DMS 273 (cell line): ENCODE results near the gene ATP8A2.

Experiments used
- DNase-seq: peaks from one replicate; lab custom pipeline; 2025; ENCODE audit not compliant: unreplicated experiment; lab: John Stamatoyannopoulos, UW

Gene ATP8A2

GRCh38 chr13:26022538-26023292 lies 650.9 kb downstream of the ATP8A2 start:
- no peak for DNase-seq

DNA sequence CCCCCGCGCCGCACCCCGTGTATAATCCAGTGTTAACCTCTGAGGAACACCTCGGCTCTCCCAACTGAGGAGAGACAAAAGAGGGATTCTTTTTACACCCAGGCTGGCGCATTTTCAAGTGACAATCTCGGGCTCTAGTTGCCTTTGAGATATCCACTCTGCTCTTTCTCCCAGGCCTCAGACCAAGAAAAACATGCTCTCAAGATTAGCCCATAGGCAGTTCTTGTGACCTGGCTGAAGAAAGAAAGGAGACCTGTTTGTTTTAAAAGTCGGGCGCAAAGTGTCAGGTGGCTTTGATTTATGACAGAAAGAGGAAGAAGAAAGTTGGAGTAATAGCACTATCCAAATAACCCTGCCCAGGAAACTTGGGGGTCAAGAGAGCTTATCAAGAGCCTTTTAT lies 652.8 kb downstream of the ATP8A2 start:
- no peak for DNase-seq

DNA sequence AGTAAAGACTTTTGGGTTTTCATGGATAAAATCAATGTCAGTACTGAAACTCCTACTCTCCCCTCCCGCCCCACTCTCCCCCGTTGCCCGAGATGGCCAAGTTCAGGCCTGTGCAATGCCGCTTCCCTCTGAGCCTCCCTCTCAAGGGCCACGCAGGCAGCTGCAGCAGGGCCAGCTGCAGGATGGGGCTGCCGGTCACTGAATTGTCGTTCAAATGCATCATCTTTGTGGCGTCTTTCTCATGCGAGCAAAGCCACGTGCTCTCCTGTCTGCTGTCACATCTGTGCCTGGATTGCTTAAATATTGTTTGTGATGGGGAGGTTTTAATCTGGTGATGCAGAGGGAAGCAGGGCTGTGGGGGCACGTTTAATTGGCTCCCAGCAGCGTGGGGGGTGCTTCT lies 653.4 kb downstream of the ATP8A2 start:
- no peak for DNase-seq

DNA sequence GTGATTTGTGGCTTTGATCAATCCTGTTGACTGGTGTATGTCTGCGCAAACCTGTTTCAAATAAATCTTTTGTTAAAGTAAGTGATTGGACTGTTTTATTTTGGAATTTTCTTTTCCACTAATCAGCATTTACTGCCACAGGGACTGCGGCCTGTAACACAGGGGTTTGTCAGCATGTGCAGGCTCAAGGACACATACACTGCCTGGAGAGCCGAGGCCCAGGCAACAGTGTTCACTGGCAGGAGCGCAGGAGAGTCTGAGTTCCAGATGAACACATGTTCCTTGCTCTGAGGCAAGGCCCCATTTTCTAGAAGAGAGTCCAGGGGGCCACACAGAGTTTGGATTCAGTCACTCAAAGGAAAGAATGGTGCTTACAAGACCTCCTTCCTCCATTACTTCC lies 654.0 kb downstream of the ATP8A2 start:
- no peak for DNase-seq

GRCh38 chr13:26026211-26026610 lies 654.4 kb downstream of the ATP8A2 start:
- DNase-seq: no peak

GRCh38 chr13:26029581-26030136 lies 657.9 kb downstream of the ATP8A2 start:
- no peak for DNase-seq

GRCh38 chr13:26030331-26030730 lies 658.6 kb downstream of the ATP8A2 start:
- DNase-seq: no peak

GRCh38 chr13:26034018-26034417 lies 662.2 kb downstream of the ATP8A2 start:
- DNase-seq: no peak

DNA sequence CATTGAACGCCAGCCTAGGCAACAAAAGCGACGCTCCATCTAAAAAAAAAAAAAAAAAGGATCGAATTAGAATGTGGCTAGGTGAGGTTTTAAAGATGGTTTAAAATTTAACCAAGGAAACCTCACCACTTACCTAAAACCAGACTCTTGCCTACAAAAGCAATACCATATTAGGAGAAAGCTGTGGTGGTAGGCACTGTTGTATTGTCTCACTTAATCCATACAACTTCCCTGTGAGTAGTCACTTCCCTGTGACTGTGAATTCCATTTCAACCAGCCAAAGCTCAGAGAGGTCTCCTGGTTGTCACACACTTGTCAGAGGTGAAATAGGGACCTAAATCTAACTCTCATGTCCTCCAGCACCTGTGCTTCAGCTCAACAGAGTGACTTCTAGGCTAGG lies 664.6 kb downstream of the ATP8A2 start:
- DNase-seq: no peak

DNA sequence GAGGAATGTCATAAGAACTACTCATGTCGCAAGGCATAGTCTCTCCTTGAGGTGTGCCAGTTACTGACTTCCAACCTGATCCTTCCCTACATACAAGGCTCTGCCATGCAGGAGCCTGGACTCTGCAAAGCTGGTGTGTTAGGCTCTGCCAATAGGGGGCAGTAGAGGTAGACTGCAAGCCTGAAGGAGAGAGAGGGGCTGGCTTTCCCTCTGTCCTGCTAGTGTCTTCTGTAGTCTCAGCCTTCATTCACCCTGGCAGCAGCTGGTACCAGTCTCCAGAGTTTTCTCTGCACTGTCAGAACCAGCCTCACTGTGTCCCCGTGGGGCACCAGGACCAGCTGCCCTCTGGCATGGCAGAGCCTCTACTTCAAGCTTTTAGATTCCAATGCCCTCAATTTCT lies 665.5 kb downstream of the ATP8A2 start:
- peak; percentile 72 for DNase-seq

- DNase-seq: no peak
Observed at GRCh38 chr13:26038931-26039475, 667.2 kb downstream of the ATP8A2 start.

DNA sequence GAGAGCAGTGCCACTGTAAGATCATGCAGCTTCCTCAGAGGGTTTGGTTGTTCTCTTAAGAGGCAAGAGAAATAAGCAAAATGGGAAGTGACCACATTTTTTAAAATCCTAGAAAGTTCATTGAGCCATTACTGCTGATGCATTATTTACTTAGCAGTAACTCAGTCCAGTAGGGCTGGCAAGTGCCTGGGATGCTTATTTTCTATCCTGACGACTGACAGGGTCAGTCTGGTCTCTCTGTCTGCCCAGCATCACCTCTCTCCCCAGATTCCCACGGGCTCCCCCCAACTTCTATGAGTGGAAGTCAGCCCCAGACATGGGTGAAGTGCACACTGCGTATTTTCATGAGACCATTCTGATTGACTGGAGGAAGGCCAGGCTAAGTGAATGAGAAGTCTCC lies 669.7 kb downstream of the ATP8A2 start:
- no peak for DNase-seq

DNA sequence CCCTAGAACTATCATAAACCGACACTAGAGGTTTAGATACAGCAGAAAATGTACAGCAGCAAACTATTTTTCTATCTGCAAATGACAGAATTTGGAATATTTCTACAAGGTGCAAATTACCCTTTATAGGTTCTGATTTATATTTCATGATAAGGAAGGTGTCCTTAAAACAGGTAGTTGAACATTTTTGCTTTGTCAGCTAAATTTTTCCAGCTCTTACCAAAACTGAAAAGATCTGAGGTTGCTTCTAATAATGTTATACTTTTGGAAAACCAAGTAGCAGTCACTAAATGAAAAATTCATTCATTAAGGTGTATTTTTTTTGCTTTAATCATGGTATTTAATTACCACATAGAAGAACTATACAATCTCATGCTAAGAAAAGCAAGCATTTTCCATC lies 671.0 kb downstream of the ATP8A2 start:
- DNase-seq: no peak

DNA sequence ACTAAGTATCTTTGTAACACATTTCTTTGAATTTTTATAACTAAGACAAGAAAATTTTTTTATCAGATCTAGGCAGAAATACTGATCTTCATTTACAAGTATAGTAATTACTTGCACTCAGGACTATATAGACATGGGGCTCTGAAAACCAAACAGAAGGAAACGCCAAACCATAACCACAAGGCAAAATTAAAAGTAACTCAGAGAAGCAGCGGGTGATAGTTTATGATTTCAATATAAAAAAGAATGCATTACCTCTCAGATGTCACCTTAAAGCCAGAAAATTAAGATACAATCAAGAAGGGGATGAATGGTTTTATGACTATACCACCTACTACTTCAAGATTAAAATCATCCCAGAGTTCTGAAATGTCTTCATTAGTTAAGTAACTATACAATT lies 673.4 kb downstream of the ATP8A2 start:
- DNase-seq: no peak

GRCh38 chr13:26046639-26047038 lies 674.9 kb downstream of the ATP8A2 start:
- DNase-seq: no peak

- DNase-seq: no peak
Observed at GRCh38 chr13:26047040-26047439, 675.3 kb downstream of the ATP8A2 start.

GRCh38 chr13:26048741-26049140 lies 677.0 kb downstream of the ATP8A2 start:
- DNase-seq: peak; percentile 45

DNA sequence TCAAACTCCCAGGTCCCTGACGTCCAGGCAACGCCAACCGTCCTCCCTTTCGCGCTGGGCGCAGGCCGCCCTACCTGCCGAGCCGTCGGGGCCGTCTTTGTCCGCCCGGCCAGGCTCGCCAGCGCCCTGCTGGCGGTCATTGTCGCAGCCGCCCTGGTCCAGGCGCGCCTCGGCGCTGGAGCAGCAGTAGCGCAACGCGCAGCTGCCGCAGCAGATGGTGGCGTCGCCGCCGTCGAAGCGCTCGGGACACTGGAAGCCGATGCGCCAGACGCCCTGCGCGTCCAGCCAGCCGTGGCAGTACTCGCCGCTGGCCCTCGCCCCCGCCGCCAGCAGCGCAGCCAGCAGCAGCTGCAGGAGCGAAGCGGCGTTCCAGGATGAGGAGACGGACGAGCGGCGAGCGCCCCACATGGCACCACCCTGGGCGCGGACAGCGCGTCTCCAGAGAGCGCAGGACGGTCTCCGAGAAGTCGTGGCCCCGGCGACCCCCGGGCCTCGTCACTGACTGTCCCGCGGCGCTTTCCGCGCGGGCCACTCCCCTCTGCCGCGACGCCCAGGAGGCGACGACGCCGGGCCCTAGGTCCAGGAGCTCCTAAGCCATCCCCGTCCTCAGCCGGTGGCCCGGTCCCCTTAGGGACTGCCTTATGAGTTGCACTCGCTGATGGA lies 678.9 kb downstream of the ATP8A2 start:
- peak; percentile 83 for DNase-seq

- peak; percentile 63 for DNase-seq
Observed at GRCh38 chr13:26051231-26051656, 679.5 kb downstream of the ATP8A2 start.

DNA sequence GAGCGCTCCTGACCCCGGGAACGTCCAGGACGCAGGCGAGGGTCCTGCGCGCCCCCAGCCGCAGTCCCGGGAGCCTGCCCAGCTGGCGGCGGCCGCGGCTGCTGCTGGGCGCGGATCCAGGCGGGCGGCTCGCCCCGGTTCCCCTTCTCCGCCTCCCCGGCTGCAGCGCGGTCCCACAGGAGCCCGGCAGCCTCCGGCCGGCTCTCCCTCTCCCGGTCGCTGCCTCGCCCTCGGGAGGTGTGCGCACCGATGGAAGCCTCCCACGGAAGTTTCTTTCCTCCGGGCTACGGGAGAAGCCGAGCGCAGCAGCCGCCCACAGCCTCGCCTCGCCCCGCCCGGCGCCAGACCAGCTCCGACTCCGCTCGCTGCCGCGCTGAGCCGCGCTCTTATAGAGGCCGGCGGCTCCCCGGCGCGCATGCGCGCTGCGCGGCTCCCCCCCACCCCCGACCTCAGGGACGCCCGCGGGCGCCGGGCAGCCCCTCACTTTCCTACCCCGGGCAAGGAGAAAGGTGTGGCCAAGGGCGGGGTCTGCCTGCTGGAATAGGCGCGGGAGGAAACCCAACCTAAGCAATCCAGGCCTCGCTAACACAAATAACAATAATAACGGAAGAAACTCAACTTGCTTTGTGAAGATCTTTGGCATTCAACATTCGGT lies 680.0 kb downstream of the ATP8A2 start, which contains the start of gene SHISA2:
TSS of gene SHISA2 (minus strand) at position 360 of the 655 bp plus-strand sequence. CDS start 1,041 bp downstream, outside the sequence.
- DNase-seq: peak; percentile 81

DNA sequence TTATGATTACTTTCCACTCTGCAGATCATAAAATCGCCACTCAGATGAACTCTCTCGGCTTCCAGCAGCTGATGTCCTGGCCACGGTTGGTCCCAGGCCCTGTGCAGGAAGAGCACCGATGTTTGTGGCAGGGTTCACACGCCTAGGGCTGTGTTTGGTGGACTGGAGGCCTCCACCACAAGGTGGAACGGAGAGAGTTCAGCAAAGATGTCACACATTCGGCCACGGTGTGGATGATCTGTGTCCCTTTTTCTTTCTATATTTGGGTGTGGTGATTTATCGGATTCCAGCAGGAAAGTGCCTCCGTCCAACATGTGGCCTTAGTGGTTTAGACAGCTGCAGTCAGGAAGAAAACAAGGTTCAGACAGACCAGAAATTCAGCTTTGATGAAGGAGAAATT lies 680.6 kb downstream of the ATP8A2 start:
- no peak for DNase-seq
